DMS53 (cell line): ENCODE results near the gene C10orf105.

Source experiments
- DNase-seq: peaks from one replicate; lab custom pipeline; 2025; lab: John Stamatoyannopoulos, UW

Gene C10orf105

DNA sequence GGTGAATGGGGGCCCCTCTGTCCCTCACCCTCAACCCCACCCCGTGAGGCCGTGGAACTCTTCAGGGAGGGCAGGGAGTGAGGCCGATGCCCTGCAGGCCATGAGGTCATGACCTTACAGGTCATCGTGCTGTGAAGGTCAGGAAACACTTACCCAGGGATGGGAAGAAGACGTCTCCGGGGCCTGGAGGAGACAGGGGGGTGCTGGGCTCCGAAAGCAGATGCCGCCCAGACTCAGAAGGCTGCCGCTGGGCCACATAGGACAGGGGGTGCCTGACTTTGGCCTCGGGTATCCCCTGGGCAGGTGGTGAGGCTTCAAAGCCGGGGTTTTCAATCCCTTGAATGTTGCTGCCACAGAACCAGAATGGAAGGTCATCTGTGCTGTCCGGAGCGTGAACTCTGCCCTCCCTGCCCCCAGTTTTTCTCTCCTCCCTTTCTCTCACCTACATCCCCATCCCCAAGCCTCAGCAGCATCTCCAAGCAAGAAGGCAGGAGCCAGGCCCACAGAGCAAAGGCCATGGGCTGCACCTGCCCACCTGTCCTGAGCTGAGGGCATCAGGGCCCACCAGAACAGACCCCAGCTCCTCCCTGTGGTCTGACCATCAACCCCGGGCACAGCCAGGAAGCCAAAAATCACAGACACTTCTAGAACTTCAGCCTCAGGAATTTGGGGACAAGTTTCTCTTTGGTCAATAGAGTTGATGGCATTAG is 32.1 kb upstream of the C10orf105 start:
- no peak for DNase-seq

DNA sequence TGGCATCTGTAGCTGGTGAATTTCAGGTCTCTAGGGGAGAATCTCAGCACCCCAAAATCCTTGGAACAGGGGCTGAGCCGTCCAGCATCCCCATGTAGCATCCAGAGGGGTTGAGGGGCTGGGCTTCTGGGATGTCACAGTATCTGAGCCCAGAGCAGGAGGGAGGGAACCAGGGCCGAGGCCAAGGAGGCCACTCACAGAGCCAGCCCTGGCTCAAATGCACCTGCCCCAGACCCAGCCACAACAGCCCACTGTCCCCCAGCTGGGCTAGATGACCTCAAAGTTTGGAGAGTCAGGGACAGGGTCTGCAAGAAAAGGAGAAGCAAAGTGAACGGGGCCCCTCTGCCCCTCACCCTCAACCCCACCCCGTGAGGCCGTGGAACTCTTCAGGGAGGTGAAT is 31.4 kb upstream of the C10orf105 start:
- DNase-seq: no peak

DNA sequence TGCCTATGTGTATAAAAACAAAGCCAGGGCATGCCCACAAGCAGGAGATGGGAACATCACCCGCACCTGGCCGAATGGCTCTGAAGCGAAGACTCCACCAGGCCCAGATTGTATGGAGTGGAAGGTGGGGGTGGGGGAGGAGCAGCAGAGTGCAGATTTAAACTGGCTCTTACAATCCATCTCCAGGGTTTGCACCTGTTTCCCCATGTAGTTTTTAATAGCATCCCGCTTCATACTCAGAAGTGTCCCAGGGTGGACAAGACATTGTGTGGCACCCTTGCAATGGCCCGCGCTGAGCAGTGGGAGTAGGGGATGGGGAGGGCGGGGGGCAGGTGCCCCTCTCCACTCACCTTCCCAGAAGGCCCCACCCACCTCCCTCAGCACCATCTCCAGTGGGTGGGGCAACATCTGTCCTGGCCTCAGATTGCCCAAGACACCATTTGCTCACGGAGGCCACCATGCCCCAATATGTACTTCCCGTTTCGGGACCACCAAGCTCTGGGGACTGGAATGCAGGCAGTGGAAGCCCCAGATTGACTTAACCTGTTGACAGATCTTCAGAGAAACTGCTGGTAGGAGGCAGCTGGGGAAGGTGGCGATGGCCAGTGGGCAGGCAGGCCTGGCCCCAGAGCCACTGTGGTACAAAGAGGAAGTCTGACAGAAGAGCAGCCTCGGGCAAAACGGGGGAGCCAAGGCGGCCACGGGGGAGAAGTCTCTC is 30.7 kb upstream of the C10orf105 start:
- DNase-seq: no peak

DNA sequence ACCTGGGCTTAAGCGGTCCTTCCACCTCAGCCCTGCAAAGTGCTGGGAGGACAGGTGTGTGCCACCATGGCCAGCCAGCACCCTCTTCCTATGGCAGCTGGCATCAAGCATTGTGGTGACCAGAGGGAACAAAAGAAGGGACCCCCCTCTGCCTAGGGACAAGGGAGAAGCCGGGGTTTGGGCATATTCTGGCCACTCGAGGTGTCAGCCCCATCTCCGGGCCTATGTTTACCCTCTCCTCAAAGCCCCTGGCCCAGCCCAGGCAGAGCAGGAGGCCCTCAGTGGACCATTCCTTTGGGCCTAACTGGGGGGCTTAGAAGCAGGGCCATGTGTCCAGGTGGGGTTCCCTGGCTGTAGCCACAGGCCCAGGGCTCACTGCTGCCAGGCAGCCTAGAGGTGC is 29.8 kb upstream of the C10orf105 start:
- DNase-seq: no peak

DNA sequence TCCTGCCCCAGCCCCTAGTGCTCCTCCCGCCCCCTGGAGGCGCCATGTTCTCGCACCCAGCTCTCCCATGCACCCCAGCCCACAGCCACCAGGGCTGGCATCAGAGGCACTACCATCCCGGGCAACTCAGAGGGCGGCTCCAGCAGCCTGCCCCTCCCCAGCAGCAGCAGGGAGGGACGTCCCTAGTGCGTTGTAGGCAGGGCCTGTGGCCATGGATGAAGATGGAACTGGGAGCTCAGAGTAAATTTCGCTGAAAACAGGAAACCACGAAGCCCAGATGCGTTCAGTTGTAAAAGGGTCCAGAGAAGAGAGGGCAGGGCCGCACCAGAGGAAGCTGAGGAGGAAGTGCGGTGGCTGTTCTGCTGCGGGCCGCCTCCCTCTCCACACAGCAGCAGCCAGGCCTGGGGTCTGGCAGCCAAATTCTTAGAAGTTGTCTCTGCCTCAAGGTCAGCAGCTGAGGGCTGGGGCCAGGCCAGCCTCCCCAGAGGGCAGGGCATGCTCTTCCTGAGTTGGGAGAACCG is 29.2 kb upstream of the C10orf105 start:
- DNase-seq: no peak

DNA sequence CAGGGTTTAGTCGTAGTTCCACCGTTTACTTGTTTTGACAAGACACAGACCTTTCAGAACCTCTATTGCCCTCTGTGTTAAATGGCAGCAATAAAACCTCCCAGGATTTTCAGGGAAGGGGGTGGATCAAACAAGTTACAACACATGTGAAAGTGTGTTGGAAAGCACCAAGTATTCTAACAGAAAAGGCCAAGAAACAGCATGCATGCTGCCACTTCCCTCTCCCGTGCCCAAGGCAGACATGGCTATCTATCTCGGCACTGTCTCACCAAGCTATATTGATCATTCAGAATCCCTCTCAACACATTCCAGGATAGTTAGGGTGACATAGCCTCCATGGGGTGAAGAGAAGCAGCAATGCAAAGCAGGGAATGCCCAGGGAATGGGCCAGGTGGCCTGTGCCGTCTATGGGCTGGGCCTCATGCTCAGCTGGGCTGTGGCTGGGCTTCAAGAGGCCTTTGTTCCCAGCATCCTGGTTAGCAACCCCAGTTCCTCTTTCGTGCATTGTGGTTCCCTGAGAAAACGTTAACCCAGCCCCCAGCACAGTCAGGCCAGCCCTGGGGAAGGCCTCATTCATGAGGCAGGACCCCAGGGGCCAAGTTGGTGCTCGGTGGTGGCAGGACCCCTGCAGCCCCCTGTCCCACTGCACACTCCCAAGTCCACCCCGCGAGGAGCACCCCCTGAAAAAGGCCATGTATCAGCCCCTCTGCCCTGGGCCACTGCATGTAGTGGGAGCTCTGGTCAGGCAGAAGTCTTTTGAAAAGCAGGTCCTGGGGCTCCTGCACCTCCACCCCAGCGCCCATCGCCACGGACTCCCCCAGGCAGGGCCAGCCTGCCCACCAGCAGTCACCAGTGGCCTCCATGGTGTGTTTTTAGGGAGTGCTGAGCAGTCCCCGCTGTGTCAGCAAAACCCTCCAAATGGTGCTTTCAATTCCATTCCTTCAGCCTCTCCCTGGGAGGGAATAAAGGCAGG is 28.3 kb upstream of the C10orf105 start:
- DNase-seq: no peak

DNA sequence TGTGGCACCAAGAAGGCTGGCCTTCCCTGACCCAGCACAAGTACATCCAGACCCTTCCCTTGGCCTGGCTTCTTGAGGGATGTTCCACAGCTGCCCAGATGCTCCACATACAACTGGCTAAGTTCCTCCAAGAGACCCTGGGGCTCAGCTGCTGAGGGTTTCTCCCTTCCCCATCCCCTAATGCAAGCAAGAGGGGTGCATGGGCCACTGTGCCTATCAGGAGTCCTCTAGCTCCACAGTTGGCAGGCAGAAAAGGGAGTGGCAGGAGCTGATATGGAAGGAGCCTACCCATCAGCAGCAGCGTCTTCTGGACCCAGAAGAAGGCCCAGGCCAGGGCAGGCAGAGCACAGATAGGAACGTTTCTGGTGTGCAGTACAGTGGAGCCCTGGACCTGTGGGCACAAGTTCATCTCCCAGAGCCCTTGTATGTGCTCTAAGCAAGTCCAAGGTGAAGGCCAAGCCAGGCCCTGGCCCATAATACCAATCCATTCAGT is 27.5 kb upstream of the C10orf105 start:
- DNase-seq: no peak

DNA sequence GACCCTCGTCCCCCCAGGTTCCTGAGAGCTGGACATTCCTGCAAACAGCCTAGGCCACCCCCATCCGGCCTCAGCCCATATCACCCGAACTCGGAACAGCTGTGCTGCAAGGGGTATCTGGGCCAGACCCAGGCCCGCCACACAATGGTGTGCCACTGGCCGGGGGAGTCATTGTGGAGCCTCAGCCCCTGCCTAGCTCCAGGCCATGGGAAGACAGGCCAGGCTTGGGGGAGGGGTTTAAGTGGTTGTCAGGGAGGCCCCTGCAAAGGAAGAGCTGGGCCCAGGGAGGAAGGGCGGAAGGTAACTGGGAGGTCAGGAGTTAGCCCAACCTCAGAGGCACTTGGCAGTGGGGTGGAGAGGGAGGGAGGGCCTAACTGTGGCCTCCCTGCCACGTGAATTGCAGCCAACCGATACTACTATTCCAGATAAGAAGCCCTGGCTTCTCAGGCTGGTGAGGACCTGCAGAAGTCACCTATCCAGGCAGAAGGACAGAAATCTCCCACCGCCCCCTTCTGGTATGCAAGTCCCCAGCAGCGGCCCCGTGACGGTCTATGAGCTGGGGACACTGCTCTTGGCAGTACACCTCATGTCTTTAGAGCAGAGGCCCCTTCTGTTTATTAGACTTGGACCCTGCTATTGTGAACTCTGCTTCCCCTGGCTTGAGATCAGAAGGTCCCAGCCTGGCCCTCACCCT is 26.9 kb upstream of the C10orf105 start:
- no peak for DNase-seq

DNA sequence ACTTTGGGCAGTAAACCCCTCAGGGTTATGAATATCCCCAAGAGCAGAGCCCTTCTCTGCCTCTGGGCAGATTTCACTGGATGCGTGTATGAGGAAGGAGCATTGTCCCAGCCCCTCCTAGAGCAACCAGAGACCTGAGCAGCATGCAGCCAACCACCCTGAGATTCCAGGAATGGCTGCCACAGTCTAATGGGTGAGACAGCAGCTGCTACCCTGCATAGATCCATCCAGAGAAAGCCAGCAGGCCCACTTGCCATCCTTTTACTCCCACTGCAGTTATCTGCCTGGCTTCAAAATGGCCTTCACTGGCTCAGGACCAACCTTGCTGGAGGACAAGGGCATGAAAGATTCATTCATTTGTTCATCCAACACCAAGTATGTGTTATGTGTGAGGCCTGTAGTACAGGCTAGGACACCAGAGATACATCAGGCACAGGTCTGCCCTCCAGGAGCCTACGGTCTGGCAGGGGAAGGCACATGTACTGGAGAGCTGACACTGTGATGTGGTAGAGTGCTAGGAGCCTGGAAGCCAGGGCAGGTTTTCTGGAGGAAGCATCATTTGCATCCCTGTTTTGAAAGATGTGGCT is 26.2 kb upstream of the C10orf105 start:
- no peak for DNase-seq

DNA sequence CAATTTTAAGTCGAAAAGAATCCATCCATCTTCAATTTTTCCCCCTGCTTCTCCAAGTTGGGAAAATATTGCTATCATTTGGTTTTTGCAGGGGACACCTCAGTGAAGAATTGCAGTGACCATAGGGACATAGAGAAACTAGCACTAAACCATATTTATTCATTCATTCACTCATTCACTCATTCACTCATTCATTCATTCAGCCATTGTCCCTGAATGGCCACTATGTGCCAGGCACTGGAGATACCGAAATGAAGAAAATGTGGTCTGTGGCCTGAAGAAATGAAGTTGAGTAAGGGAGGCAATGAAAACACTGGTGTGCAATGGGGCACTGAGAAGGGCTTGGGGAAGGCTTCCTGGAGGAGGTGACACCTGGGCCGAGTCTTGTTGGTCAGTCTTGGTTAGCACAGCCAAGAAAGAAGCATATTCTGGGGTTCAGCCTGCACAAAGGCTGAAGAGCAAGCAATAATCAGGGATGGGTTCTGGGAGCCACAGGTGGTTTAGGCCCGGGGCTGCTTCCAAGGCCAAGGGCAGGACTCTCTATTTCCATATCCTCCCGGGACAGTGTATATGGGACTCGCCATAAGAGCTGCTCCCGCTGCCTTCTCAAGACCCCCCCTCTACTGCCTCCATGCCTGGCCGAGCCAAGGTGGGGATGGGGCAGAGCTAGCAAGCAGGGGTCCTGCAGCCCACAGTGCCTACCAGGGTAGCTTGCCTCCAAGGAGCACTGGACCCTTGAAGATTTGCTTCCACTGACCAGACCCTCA is 25.5 kb upstream of the C10orf105 start:
- DNase-seq: no peak

DNA sequence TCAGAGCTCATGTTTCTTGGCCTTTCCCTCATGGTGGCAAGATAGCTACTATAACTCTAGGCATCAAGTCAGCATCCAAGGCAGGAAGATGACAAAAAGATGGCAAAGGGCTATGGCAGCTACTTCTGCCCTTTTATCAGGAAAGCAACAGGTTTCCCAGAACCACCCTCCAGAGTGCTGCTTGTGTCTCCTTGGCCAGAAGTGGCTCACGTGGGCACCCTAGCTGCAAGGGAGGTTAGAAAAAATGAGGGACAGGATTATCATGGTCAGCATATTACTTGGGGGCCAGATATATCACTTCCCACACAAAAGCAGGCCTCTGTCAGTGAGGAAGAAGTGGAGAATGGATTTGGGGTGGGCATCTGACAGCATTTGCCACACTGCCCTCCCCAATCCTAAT is 24.3 kb upstream of the C10orf105 start:
- DNase-seq: no peak

DNA sequence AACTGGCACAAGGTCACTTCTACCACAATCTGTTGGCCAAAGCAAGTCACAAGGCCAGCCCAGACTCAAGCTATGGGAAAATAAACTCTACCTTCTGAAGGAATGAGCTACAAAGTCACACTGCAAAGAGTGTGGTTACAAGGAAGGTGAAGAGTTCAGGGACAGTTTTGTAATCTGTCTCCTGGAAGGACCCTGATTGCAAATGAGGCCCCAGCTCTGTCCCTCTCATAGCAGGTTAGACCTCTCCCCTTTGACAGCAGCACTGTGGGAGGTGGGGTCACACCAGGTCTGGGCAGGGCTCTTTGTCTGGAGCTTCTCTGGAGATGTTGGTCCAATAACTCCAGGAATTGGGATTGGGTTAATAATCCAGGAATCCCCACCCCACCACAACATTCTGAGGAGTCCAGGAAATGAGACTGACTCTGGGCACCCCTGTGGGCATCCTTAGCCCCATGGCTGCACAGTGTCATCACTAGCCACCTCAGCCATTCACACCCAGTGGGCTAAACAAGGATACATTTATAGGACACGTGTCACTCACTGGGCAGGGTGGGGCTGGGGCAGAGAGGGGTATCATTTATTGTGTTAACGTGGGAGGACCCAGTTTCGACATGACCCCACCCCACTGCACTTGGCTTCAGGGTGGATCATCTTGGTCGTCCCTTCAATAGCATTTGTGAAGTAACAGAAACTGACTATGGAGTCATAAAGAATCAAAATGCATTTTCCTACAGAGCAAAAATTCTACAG is 23.7 kb upstream of the C10orf105 start:
- no peak for DNase-seq

DNA sequence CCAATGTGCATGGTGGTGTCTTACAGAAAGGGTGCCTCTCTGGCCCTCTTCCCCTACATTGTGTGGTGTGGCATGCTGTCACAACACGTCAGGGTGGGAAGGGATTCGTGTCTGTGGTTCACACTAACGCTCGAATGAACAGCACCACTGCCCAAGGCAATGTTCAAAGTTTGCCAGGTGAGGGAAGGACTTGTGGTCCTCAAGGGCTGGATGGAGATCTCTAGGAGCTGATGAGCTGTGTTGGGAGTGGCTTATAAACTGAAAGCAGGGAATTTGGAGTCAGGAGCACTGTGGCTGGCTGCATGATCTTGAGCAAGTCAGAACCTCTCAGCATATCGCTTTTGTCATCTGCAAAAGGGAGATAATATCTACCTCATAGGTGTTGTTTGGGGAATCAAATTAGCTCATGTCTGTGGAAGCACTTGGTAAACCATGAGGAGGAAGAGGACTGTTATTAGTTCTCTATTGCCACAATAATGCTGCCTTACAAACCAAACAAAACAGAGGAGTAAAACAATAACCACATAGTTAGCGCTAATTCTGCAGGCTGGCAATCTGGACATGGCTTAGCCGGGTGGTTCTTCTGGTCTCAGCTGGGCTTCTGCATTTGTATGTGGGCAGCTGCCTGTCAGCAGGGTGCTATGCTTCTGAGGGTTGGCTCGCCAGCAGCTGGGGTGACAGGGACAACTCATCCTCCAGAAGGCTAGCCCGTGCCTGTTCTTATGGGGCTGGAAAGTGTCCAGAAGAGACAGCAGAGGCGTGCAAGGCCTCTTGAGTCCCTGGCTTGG is 22.9 kb upstream of the C10orf105 start:
- DNase-seq: no peak

DNA sequence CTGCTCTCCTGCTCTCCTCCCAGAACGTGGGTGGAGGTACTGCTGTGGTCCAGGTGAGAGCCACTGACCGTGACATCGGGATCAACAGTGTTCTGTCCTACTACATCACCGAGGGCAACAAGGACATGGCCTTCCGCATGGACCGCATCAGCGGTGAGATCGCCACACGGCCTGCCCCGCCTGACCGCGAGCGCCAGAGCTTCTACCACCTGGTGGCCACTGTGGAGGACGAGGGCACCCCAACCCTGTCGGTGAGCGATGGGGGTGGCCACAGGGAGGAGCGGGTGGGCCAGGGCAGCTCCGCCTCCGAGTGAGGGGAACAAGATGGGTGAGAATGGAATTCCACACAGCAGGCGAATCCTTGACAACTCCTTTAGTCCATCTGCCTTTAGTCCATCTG is 22.1 kb upstream of the C10orf105 start:
- DNase-seq: no peak

DNA sequence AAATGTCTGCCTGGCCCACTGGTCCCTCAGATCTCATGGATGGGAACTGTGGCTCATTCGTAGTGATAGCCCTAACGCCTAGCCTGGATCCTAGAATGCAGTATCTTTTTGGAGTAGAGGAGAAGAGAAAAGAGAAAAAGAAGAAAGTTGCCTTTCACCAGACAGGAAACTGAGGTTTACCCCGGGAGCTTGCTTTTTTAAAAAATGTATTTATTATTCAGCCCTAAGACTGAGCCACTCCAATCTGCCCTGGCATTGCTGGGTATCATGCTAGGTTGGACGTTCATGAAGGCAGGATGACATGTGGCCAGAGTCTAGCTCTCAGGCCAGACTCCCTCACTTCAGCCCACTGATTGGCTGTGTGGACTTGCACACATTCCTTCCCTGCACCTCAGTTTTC is 21.5 kb upstream of the C10orf105 start:
- no peak for DNase-seq

DNA sequence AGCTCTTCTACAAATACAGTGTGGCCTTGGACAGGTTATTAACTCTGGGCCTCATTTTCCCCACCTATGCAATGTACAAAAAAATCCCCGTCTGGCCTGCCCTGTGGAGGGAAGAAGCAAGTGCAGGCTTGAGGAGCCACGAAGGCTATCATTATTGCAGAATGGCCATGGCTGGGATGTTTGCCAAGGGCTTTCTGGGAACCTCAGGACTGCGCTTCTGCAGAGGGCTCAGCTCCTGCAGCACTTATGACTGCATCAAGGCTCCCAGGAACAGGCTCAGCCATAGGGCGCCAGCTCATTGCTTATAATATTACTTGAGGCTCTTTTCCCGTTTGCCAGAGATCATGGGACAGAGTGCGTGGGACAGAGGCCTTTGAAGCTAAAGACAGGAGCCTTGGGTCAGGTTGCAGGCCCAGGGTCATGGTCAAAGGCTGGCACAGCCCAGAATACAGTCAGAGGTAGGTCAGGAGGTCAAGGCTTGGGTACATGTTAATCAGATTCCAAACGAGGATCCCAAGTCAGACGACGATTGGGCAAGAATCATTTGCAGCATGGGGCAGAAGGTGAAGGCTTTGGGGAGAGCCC is 20.6 kb upstream of the C10orf105 start:
- DNase-seq: no peak

DNA sequence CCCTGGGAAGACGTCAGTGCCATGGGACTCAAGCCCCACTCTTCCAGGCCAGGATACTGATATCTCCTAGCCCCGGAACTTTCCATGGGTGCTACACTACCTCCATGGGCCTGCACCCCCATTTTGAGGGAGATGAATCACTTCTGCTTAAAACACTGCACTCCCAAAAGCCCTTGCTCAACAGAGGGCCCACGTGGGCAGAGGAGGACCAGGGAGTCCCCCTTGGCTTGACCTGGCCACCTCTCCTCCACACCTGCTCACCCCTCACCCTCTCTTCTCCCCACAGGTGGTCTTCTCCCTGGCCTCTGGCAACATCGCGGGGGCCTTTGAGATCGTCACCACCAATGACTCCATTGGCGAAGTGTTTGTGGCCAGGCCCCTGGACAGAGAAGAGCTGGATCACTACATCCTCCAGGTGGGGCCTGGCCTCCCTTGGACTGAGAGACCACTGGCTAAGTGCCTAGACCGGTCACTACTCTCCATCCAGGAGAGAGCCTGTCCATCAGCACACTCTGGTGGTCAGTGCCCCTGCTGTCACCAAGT is 19.9 kb upstream of the C10orf105 start:
- no peak for DNase-seq

DNA sequence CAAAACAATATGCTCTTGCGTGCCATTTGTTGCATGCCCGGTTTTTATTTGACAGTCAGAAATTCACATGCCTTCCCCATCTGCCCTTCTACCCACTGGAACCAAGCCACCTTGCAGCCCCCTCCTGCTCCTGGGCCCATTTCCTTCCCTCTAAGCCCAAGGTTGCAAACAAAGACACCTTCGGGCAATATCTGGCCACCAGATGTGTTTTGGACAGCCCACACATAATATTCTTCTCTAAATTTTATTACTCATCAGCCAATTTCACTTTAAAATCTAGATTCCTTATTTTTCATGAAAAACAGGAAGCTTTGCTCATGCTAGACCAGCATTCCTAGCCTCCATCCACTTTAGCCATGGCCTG is 18.2 kb upstream of the C10orf105 start:
- no peak for DNase-seq
